C4-2B (cell line): ENCODE results near the gene PCGF5.
"Not testable (repeated sequence)": the region's sequence is repeated elsewhere in the genome, so short reads cannot be mapped to it uniquely, and the experiment has no call there.

Experiments
- H3K27ac ChIP-seq: fragments of 450-650 bp; 2 replicates; pipeline ENCODE4 v1.5.1; 2017
- ZFX ChIP-seq: fragments of 450-650 bp; IDR thresholded peaks from 2 replicates; pipeline ENCODE4 v1.6.1; 2017
- TF ChIP-seq, protein P1 (sequence below): fragments of 450-650 bp; conservative IDR thresholded peaks from 2 replicates; pipeline ENCODE4 v1.5.1; 2017; ENCODE audit warnings: mild to moderate bottlenecking

Gene PCGF5

DNA sequence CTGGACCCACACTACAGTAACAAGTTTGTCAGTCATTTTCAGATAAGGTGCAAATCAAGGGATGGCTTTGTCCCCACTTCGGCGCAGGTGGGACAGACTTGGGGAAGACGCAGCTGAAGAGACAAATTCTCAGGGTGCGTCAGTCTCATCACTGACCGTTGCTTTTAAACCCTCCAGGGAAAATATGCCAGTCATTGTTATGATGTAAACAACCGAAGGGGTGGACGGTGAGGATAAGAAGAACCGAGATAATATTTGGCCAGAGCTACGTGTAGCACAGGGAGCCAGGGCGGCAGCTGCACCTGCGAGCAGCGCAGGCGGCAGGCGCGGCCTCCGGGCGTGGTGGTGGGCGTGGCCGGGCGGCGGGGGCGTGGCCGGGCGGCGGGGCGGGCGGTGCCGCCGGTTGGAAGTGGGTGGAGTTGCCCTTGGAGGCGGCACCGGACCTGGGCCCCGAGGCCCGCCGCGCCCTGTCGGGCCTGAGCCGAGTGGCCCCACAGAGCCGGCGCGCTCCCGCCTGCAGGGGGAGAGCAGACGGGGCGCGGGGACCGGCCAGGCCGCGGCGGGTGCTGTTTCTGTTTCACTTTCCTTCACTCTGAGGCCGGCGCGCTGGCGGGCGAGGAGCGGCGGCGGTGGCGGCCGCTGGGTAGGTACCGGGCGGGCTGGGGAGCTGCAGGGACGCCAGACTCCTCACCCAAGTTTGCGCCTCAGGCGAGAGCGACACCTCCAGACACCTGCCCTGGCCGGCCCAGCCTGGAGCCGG lies at the start of gene PCGF5:
TSS of gene PCGF5 (plus strand) at position 470 of the 760 bp plus-strand sequence. CDS start 2,209 bp downstream, outside the sequence.
- H3K27ac ChIP-seq, result peak within 1 kb of the TSS; percentile 66
- TF ChIP-seq, protein P1, sequence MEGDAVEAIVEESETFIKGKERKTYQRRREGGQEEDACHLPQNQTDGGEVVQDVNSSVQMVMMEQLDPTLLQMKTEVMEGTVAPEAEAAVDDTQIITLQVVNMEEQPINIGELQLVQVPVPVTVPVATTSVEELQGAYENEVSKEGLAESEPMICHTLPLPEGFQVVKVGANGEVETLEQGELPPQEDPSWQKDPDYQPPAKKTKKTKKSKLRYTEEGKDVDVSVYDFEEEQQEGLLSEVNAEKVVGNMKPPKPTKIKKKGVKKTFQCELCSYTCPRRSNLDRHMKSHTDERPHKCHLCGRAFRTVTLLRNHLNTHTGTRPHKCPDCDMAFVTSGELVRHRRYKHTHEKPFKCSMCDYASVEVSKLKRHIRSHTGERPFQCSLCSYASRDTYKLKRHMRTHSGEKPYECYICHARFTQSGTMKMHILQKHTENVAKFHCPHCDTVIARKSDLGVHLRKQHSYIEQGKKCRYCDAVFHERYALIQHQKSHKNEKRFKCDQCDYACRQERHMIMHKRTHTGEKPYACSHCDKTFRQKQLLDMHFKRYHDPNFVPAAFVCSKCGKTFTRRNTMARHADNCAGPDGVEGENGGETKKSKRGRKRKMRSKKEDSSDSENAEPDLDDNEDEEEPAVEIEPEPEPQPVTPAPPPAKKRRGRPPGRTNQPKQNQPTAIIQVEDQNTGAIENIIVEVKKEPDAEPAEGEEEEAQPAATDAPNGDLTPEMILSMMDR, result peak; percentile 40
- no peak; the same call in 1 of the 2 replicates for TF ChIP-seq ZFX

GRCh38 chr10:91171485-91171884 lies 49.0 kb upstream of the PCGF5 start:
- TF ChIP-seq ZFX, result no peak
- TF ChIP-seq, protein P1, result no peak
- no peak overlapping the region for H3K27ac ChIP-seq

- H3K27ac ChIP-seq, result no peak overlapping the region
- TF ChIP-seq, protein P1, result no peak
Observed at GRCh38 chr10:91172348-91172747, 48.1 kb upstream of the PCGF5 start.

- no peak overlapping the region for H3K27ac ChIP-seq
- TF ChIP-seq, protein P1, result no peak
- TF ChIP-seq ZFX, result no peak
Observed at GRCh38 chr10:91185239-91185875, 35.1 kb upstream of the PCGF5 start.

- TF ChIP-seq, protein P1, result no peak
- no peak for TF ChIP-seq ZFX
- H3K27ac ChIP-seq, result no peak overlapping the region
Observed at GRCh38 chr10:91187156-91187555, 33.3 kb upstream of the PCGF5 start.

DNA sequence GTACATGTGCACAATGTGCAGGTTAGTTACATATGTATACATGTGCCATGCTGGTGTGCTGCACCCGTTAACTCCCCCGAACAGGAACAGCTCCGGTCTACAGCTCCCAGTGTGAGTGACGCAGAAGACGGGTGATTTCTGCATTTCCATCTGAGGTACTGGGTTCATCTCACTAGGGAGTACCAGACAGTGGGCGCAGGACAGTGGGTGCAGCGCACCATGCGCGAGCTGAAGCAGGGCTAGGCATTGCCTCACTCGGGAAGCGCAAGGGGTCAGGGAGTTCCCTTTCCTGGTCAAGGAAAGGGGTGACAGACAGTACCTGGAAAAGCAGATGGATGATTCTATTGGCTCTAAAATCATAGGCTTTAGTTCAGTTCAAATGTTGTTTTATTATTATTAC lies 32.5 kb upstream of the PCGF5 start:
- H3K27ac ChIP-seq, result not testable (repeated sequence)

- no peak overlapping the region for H3K27ac ChIP-seq
- TF ChIP-seq ZFX, result no peak
- TF ChIP-seq, protein P1, result no peak
Observed at GRCh38 chr10:91188889-91189288, 31.6 kb upstream of the PCGF5 start.
